Fibroblast of skin of left quadriceps (primary cell): ENCODE data around the gene MACC1.

Experiments used
- DNase-seq, 2 experiments: peaks; one replicate each; pipeline ENCODE4 v3.0.0-alpha.2; 2013; ENCODE audit warnings: low read depth in 2 of 2

Gene MACC1

DNA sequence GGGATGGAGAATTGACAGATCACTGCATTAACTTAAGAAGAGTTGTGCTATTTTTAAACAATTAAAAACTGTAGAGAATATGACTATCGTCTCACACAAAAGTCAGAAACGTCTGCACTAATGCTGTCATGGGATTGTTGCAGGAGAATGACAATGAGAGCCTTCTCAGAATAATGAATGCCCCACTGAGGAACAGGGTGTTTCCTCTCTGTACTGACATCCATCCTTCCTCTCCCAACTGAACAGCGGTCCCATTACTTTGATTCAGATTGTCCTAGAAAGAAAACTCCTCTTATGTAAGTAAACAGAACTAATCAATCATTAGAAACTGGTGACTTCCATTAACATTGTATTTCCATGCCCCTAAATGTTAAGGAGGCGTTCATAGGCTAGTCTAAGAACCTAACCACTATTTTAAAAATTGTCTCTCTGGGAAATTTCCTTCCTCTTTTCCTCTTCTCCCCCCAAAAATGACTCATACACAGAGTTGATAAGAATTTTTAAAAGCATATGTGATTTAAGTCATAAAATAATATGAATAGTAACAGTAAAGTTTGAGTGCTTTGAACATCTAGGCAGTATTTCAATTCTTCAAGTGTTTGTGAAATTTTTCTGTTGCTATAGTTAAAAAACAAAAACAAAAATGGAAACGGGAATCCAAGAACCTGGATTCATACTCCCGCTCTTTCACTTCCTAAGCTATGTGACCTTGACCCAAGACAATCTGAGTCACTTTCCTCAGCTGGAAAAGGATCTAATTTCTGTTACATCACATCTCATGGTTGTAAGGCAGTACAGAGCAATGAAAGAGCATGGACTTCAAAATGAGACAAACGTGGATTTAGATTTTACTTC, 12.7 kb upstream of the MACC1 start:
- DNase-seq, result no peak

DNA sequence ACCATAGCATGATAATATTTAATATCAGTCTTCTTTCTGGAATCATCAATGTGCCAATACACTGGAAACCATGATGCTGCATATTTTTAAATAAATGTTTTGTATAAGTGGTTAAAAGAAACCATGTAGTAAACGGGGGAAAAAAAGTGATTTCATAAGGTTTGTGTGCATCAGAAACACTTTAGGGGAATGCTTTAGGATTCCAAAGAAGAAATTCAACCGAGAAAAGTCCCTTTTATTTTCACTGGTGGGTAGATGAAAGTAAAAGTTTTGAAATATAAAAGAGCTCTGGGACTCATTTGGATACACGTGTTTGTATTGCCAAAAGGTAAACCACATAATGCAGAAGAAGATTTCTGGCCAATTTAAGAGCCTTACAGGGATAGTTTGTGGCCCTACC, 11.9 kb upstream of the MACC1 start:
- no peak for DNase-seq

DNA sequence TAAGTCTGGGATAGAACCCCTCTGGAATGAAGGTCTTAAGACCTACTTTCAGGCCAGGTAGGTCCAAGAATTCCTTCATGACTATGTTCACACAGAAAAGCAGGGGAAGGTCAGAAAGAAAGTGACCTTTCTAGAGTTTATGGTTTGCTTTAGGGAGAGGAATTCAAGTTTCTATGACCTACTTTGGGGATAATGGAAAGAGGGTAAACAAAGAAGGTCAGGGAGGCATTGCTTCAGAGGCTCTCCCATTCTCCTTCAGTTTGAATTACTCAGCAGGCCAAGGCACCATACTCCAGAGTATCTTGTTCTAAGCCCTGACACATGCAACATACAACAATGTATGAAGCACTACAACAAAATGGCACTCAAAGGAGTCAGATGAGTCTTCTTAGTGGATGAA, 11.5 kb upstream of the MACC1 start:
- DNase-seq, result no peak

DNA sequence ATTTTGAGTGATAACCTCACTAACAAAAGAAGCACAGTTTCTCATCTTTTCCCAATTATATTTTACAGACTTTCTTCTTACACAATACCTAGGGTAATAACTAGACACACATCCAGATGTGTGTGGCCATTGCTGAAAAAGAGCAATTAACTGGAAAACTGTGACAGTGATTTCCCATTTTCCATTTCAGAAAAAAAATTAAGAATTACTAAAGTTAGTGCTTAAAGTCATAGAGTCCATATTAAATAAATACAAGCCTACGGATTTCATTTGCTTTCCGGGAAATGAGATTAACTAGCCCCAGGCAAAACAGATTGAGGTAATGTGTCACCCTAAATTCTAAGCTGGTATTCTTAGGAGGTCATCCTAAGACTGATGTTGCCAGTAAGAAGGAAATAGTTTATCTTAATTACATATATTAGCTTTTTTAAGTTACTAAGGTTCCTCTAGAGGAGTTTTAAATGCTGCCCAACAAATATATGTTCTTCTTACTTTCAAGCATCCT, 10.2 kb upstream of the MACC1 start:
- no peak for DNase-seq

DNA sequence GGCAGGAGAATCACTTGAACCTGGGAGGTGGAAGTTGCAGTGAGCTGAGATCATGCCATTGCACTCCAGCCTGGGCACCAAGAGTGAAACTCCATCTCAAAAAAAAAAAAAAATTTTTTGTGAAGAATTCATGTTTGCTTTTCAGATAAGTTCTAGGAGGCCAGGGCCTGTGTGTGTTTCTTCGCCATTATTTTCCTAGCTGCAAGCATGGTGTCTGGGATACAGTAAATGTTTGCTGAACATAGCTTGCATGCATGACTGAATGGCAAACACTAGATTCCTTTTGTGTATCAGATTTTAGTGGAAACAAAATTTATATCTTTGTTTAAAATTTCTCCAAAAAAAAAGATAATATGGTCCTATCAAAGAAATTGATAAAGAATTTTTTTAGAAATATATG, 9.7 kb upstream of the MACC1 start:
- no peak for DNase-seq

DNA sequence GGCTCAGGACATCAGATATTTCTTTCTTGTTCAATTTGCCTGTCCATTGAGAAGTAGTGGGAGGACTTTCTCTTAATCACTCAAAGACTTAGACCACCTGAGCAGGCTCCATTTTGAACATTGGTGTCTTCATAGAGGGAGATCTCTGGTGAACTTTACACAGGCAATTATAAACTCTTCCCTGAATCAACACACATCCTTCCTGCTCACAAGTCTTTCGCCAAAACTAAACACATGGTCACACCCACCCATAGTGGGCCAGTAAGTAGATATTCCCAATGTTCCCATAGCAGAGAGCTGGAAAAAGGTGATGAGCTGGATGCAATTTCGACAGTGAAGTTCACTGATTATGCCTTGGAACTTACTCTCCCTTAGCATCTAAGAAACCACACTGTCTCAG, 8.2 kb upstream of the MACC1 start:
- DNase-seq, result no peak

DNA sequence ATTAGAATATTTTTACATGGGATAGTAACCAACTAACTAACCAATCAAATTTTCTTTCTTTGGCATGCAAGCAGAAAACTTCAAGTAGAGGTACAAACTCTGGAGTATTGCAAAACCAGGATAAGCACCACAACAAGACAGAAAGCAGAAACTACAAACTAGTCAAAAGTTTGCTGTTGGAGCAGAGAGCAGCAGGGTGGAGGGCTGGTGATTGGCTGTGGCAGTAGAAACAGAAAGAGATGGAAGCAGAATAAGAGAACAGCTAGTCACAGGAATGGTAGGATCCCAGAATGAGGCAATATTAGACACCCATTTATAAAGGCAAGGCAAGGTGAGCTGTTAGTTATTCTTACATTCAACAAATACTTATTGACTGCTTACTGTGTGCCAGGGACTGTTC, 6.8 kb upstream of the MACC1 start:
- DNase-seq, result no peak

DNA sequence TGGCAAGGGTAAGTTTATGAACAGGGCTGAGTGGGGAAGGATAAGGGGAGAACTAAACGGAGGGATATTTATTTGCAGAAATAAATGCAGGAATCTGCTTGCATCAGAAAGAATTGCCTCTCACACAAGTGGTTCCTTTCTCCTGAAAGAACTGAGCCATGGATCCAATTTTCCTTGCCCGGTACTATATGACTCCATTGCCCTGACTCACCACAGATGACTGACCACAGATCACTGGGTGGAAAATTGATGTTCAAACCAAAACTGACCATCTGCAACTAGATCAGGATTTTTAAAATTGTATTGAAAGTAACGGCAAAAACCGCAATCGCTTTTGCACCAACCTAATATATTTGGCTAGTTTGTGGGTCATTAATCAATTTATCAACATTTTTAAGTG, 6.2 kb upstream of the MACC1 start:
- no peak for DNase-seq

DNA sequence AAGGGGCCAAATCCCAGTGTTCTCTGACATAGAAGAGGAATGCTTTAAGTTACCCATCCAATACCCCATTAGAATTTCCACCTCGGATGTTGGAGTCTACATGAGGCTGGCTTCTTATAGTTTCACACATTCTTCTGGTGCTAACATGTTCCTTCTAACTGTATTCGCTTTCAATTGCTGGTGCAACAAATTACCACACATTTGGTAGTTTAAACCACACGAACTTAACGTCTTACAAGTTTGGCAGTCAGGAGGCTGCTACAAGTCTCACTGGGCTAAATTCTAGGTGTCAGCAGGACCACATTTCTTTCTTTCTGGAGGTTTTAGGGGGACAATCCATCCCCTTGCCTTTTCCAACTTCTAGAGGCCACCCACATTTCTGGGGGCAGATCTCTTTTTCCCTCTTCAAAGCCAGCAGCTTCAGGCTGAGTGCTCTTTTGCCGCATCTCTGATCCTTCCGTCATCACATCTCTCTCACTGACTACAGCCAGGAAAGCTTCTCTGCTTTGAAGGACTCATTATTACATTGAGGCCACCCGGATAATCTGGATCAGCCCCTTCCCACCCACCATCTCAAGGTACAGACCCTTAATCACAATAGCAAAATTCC, 5.1 kb upstream of the MACC1 start:
- DNase-seq, result no peak

DNA sequence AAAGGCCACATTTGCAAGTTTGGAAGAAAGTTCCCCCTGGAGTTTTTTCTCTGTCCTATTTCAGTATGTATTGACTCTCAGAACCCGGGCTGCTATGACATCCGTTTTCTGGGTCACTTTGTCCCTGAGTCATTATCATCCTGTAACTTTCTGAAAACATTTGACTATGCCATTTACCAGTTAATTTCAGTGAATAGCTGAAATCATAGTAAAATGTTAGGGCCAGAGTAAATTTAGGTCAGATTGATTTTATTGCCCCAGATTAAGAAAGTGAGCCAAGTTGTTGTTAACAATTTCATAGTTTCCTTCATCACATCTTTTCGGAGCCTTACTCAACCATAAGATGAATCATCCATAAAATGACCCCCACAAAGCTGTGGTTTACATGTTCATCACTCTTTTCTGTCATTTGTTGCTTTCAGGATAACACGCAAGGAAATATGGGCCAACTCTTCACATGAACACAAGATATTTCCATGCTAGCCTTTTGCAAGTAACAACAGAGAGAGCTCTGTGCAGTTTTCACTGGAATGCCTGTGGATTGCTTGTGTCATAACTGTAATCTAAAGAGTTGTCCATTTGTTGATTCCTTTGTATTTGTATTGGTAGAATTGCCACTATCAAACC, 3.9 kb upstream of the MACC1 start:
- DNase-seq, result peak; percentile 96 to 97

DNA sequence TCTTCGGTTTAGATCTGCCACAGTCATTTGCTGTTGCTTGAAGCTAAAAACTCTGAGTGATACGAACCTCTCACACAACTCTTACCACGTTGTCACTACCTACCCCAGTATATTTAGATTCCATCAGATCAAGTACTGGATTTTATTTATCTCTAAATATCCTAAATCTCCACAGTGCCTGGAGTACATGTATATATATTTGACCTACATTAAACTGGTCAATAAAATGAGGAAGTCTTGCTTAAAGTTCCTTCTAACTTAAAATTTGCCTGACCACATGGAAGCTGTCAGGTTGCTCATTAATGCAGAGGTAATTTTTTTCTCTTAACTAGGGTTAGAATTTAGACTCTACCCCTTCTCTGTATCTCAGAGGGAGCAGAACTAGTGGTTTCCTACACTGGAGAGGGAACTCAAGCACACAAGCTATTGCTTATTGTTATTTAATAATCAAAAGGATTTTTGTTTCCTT, 3.1 kb upstream of the MACC1 start:
- no peak for DNase-seq

DNA sequence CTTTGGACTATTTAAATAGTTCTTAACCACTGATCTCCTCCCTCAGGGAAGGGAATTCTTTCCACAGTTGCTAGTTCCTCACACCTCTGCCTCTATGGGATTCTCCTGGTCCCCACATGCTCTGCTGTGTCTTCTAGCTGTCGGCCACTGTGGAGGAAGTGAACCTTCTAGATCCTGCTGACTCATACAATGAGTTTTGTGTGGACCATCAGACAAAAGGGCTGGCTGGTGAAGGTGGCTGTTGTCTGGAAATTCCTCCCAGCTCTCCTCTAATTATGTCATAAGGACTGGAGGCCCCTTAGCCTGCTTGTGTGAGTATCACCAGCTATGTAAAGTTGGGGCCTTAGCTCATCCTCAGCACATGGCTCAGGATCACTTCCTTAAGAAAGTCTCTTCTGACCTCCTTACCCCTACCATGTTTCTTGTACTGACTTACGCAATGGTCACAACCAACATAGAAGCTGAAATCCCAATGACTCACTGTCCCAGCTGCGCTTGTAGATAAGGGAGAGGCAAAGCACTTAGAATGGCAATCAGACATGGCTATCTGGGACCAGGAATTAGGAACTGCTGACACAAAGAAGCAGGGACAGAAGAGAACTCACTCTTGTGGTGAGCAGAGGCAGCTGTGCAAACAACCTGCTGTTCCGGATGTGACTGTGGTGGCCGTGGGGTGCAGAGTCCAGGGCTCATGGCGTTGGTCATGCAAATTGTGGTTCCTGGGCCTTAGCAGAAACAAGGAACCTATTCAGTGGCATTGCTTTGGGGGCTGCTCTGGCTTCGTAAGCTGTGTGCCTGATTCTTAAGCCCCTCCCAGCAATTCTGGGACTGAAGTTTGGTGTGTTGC, 2.5 kb upstream of the MACC1 start:
- DNase-seq, result no peak

DNA sequence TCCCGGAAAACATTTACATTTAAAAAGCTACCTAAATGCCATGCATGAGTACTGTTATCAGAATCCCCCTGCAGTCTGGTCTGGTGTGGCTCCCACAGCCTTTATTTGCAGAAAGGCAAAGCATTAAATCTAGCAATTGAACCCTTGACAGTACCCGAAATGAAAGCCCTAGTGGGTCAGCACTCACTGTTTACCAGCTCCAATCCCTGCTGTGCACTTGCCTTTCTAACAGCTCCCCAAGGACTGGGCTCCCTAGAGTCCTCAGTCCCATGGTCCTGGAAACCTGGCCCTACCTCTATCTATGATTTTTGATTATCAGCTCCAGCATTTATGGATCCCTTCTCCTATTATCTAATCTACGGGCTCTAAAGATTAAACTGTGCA, 1.9 kb upstream of the MACC1 start:
- no peak for DNase-seq

DNA sequence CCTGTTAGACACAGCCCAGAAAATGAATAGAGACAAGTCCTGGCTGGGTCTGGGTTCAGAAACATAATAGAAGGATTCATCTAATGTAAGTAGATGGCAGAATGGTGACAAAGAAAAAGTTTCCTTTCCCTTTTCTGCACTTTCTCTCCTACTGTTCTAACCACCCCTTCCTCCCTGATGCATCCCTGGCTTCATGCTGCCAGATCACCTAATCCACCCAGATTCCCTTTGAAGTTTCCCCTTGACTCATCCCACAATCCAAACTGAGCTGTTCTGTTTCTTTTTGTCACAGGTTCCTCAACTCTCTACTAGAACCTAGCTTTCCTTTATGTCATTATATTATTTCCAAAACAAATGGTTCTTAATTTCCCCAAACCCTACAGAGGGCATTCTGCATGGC, 1.1 kb upstream of the MACC1 start:
- DNase-seq, result no peak

DNA sequence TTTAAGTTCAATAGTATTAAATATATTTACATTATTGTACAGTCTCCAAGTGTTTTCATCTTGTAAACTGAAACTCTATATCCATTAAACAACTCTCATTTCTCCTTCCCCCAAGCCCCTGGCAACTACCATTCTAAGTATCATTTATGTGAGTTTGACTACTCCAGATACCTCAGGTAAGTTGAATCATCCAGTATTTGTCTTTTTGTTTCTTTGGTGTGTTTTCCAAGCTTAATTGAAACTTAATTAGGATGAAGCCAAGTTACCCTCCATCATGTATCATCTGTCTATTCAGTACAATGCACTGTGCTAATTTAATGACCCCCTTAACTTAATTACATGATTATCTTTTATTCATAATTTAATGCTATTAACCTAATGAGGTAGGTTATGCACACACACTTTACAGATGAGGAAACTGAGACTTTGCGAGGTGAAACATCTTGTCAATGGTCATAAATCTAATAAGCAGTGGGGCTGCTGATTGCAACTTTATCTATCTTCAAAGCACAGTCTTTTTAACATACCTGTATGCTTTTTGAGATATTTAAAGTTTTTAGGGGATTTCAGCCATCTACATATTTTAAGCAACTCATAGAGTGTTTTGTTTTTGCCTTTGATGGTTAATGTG, 663 bp downstream of the MACC1 start:
- DNase-seq, result no peak

DNA sequence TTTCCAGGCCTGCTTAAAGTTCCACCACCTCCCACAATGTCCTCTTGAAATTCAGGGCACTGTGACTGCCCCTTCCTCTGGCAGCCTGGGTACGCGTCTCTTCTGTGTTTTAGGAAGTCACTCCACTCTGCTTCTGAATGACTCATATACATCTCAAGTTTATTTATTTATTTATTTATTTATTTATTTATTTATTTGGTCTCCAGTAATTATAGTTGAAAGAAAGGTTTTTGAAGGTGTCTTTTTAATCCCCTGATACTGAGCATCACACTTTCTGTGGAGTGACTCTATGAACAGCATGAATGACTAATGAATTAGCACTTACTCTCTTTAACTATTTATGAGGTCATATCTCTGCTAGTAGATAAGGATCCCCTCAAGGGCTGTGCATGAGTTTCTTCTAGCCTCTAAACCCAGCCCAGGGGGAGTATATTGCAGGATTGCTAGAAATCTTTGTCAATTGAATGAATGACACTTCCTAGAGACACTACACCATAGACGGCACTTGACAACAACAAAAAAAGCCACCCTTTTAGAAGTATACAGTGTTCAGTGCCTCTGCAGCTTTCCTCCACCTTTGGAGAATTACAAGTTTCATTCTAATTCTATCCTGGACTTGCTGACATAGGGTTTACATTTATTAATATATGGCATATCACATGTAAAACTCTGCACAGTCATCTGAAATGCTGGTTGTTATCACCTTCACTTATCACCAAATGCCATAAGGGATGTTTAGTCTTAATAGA, 2.1 kb downstream of the MACC1 start:
- DNase-seq, result no peak

DNA sequence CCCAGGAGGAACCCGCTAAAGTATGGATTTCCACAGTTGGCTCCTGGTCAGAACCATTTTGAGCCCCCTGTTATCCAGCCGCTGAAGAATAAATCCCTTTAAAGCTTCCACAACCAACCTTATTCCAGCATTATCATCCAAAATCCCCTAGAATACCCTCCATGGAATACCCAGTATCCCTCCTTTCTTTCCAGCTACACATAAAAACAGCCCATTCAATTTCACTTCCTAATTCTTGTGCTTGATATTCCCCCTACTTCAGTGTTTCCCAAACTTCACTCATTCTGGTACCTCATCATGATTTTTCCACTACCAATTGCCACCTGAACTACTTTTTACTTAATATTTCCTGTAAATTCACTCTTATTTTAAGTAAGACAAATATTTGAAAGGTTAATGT, 3.1 kb downstream of the MACC1 start:
- DNase-seq, result no peak

DNA sequence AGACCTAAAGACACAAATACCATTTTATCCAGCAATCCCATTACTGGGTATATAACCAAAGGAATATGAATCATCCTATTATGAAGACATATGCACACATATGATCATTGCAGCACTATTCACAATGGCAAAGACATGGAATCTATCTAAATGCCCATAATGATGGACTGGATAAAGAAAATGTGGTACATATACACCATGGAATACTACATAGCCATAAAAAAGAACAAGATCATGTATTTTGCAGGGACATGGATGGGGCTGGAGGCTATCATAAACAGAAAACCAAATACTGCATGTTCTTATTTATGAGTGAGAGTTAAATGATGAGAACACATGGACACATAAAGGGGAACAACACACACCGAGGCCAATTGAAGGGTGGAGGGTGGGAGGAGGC, 3.8 kb downstream of the MACC1 start:
- DNase-seq, result no peak

DNA sequence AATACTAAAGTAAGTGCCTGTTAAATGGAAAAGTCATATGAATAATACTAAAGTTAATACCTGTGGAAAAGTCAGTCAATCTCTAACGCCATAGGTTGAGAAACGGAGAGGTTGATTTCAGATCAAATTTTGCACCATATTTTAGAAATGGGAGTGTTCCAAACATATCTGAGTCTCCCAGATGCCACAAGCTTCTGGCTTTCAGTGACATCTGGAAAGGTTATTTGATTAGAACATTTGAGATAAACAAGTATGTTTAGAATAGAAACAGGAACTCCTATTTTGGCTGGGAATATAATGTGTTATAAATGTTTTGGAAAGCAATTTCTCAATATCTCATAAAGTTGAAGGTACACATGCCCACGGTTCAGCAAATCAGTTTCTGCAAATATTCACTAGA, 5.8 kb downstream of the MACC1 start:
- DNase-seq, result no peak

DNA sequence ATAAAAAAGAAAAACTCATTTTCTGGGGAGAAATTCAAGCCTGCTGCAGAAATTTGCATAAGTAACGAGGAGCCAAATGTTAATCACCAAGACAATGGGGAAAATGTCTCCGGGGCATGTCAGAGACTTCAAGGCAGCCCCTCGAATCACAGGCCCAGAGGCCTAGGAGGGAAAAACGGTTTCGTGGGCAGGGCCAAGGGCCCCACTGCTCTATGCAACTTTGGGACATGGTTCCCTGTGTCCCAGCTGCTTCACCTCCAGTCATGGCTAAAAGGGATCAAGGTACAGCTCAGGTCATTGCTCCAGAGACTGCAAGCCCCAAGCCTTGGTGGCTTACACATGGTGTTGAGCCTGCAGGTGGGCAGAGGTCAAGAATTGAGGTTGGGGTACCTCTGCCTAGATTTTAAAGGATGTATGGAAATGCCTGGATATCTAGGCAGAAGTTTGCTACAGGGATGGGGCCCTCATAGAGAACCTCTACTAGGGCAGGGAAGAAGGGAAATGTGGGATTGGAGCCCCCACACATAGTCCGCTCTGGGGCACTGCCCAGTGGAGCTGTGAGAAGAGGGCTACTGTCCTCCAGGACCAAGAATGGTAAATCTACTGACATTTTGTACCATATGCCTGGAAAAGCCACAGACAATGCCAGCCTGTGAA, 8.4 kb downstream of the MACC1 start:
- DNase-seq, result no peak
